ENCODE results near the gene CNIH2. TPM values are rescaled to one million over a fixed set of nuclear protein-coding genes. Genes with fewer than 3 reads are reported as not detected.
"Not testable (repeated sequence)": the region's sequence is repeated elsewhere in the genome, so short reads cannot be mapped to it uniquely, and the experiment has no call there.

The CNIH2 gene
- total RNA-seq, 1 donor from 2014 or later: 2.1 TPM

GRCh38 chr11:66312549-66313320, 34.8 kb downstream of the CNIH2 start:
- intact Hi-C loops (cut with micrococcal nuclease): loop anchor here (1.0 to 2.0 kb wide), 14 partner anchors 9 to 646 kb away; partner anchors contain the start of genes BRMS1, PC, PELI3 and RAB1B

GRCh38 chr11:66313321-66314185, 35.6 kb downstream of the CNIH2 start:
- intact Hi-C loops (cut with micrococcal nuclease): loop anchor here (2.0 kb wide), 1 partner anchor 645 kb away; the partner anchor contains the start of gene PC

- intact Hi-C loops (cut with micrococcal nuclease): no loop called here
These were observed 36.2 kb downstream of the CNIH2 start for GRCh38 chr11:66314186-66314501.

- intact Hi-C loops (cut with micrococcal nuclease): no loop called here
These were observed 36.9 kb downstream of the CNIH2 start for GRCh38 chr11:66314561-66315497.

GRCh38 chr11:66315498-66315885, 37.5 kb downstream of the CNIH2 start:
- intact Hi-C loops (cut with micrococcal nuclease): no loop called here

GRCh38 chr11:66315921-66316811, 38.2 kb downstream of the CNIH2 start:
- intact Hi-C loops (cut with micrococcal nuclease): no loop called here

GRCh38 chr11:66316849-66317251, 38.9 kb downstream of the CNIH2 start, which contains the start of gene CD248:
CD248 (minus strand) TSS chr11:66317044; CDS start chr11:66317027, 17 bp downstream.
- intact Hi-C loops (cut with micrococcal nuclease): no loop called here

GRCh38 chr11:66317322-66317722, 39.3 kb downstream of the CNIH2 start:
- intact Hi-C loops (cut with micrococcal nuclease): no loop called here

- intact Hi-C loops (cut with micrococcal nuclease): loop anchor here (1.0 kb wide), 1 partner anchor 10 kb away; no protein-coding TSS in a partner anchor
These were observed 40.0 kb downstream of the CNIH2 start for GRCh38 chr11:66317723-66318599.

- intact Hi-C loops (cut with micrococcal nuclease): loop anchor here (1.0 kb wide), 1 partner anchor 10 kb away; no protein-coding TSS in a partner anchor
These were observed 40.6 kb downstream of the CNIH2 start for GRCh38 chr11:66318600-66318970.

- intact Hi-C loops (cut with micrococcal nuclease): not testable (repeated sequence)
These were observed 42.3 kb downstream of the CNIH2 start for GRCh38 chr11:66320289-66320688.

GRCh38 chr11:66320748-66321147, 42.8 kb downstream of the CNIH2 start:
- intact Hi-C loops (cut with micrococcal nuclease): loop anchor here (1.0 kb wide), 1 partner anchor 8 kb away; no protein-coding TSS in a partner anchor

- intact Hi-C loops (cut with micrococcal nuclease): loop anchor here (1.0 kb wide), 1 partner anchor 9 kb away; no protein-coding TSS in a partner anchor
These were observed 43.6 kb downstream of the CNIH2 start for GRCh38 chr11:66321606-66322005.

- intact Hi-C loops (cut with micrococcal nuclease): no loop called here
These were observed 44.9 kb downstream of the CNIH2 start for GRCh38 chr11:66322732-66323427.

- intact Hi-C loops (cut with micrococcal nuclease): no loop called here
These were observed 45.7 kb downstream of the CNIH2 start for GRCh38 chr11:66323684-66324083.

- intact Hi-C loops (cut with micrococcal nuclease): no loop called here
These were observed 46.7 kb downstream of the CNIH2 start for GRCh38 chr11:66324664-66325063.

GRCh38 chr11:66325263-66325671, 47.3 kb downstream of the CNIH2 start:
- intact Hi-C loops (cut with micrococcal nuclease): no loop called here
